Glutamatergic neuron (in vitro differentiated cells): ENCODE measurements around the gene DES. TPM values are rescaled to one million over a fixed set of nuclear protein-coding genes. Genes with fewer than 3 reads are reported as not detected.

Experiments
- DNase-seq: peaks from one replicate; pipeline ENCODE4 v3.0.0; 2022
- H3K27ac Mint-ChIP-seq: one replicate; pipeline ENCODE4 v1.8.0; 2020; ENCODE audit warnings: mild to moderate bottlenecking, mixed read lengths, inconsistent platforms; ENCODE audit not compliant: unreplicated experiment
- H3K27me3 Mint-ChIP-seq: one replicate; pipeline ENCODE4 v1.8.0; 2020; ENCODE audit warnings: mild to moderate bottlenecking, moderate library complexity, mixed read lengths, inconsistent platforms; ENCODE audit not compliant: unreplicated experiment
- H3K36me3 Mint-ChIP-seq: one replicate; pipeline ENCODE4 v1.8.0; 2020; ENCODE audit warnings: mild to moderate bottlenecking, mixed read lengths, inconsistent platforms; ENCODE audit not compliant: unreplicated experiment
- H3K4me1 Mint-ChIP-seq: one replicate; pipeline ENCODE4 v1.8.0; 2020; ENCODE audit warnings: mild to moderate bottlenecking, low read depth, mixed read lengths, inconsistent platforms; ENCODE audit not compliant: unreplicated experiment
- H3K4me3 Mint-ChIP-seq: one replicate; pipeline ENCODE4 v1.8.0; 2020; ENCODE audit warnings: mild to moderate bottlenecking, mixed read lengths, inconsistent platforms; ENCODE audit not compliant: unreplicated experiment
- H3K9me3 Mint-ChIP-seq: one replicate; pipeline ENCODE4 v1.8.0; 2020; ENCODE audit warnings: mild to moderate bottlenecking, moderate library complexity, mixed read lengths, inconsistent platforms; ENCODE audit not compliant: unreplicated experiment
- total RNA-seq: library from RNA; stranded (reverse); fragmentation: NEBNext Ultra II Directional; extraction: Animal tissue kit (Norgen Biotek cat#: 25700); gene quantifications from one replicate; pipeline ENCODE4 v1.2.1, GENCODE V29; 2021; ENCODE audit not compliant: unreplicated experiment
- TF ChIP-seq, protein P1 (sequence below): fragments of 200-600 bp; sonication (generic); IDR thresholded peaks from one replicate; pipeline ENCODE4 v1.5.0; 2021; ENCODE audit not compliant: partially characterized antibody, unreplicated experiment

Gene DES
- total RNA-seq, 1 donor from 2014 or later, result 1.3 TPM

DNA sequence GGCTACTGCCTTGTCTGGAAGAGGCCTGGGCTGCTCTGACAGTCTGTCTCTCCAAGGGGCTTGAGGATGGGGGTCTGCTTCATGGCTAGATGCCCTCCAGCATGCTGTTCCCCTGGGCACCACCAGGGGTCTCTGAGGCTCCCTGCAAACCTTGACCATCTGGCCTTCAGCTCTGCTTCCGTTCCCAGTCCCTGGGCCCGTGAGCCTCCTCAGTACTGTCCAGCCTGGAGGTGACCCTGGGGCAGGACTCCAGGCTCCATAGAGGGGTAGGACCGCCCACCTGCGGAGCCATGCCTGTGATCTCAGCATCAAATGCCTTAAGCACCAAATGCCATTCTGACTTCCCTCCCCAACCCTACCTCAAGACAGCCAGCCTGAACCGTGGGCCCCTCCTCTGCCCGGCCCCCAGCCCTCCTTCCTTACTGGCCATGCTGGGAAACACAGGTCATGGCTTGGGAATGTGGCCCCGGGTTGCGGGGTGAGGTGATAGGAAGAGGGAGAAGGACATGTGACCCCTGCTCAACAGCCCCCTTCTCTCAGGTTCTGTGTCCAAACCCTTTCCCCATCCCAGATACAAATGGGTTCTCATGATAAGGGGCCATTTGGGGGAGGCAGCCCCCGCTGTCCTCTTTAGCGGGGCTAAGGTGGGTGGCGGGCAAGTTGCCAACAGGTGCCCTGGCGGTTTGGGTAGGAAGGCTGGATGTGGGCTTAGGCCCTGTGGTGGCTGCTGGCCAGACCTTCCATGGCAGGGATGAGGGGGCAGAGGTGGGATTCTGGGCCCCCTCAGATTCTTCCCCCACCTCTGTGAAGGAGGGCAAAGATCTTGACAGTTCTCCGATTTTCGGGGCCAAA lies 41.5 kb downstream of the DES start:
- H3K27ac Mint-ChIP-seq, result peak overlapping the region; percentile 96
- DNase-seq, result peak; percentile 86
- H3K4me1 Mint-ChIP-seq, result peaks cover 19% of the 10 kb centered on the region
- peaks cover 3% of the 10 kb centered on the region for H3K9me3 Mint-ChIP-seq
- TF ChIP-seq, protein P1, sequence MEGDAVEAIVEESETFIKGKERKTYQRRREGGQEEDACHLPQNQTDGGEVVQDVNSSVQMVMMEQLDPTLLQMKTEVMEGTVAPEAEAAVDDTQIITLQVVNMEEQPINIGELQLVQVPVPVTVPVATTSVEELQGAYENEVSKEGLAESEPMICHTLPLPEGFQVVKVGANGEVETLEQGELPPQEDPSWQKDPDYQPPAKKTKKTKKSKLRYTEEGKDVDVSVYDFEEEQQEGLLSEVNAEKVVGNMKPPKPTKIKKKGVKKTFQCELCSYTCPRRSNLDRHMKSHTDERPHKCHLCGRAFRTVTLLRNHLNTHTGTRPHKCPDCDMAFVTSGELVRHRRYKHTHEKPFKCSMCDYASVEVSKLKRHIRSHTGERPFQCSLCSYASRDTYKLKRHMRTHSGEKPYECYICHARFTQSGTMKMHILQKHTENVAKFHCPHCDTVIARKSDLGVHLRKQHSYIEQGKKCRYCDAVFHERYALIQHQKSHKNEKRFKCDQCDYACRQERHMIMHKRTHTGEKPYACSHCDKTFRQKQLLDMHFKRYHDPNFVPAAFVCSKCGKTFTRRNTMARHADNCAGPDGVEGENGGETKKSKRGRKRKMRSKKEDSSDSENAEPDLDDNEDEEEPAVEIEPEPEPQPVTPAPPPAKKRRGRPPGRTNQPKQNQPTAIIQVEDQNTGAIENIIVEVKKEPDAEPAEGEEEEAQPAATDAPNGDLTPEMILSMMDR, result peak; percentile 93
- peak overlapping the region; percentile 65 for H3K4me3 Mint-ChIP-seq
- no peaks in the 10 kb centered on the region for H3K36me3 Mint-ChIP-seq
- H3K27me3 Mint-ChIP-seq, result peaks cover 5% of the 10 kb centered on the region

DNA sequence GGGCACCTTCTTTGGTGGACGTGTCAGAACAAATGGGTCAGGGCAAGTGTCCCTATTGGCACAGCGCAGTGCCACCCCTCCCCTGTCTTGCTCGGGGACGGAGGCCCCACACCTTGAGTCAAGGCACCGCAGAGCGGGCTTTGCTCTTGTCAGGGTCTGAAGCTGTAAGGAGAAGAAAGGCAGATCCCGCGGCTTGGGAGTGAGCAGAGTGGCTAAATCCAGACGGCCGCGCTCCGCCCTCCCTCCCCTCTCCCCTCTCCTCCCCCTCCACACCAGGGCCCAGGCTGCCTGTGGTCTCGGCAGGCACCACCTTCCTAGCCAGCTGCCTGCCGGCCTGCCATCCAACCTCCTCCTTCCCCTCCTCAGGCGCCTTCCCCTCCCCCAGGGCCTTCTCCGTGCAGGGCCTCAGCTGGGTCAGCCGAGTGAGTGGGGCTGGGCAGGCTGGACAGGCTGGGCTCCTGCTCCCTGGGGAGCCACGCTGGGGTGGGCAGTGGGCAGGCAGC lies 42.3 kb downstream of the DES start:
- TF ChIP-seq, protein P1, result no peak
- peaks cover 4% of the 10 kb centered on the region for H3K27me3 Mint-ChIP-seq
- H3K9me3 Mint-ChIP-seq, result peaks cover 6% of the 10 kb centered on the region
- peak overlapping the region; percentile 96 for H3K27ac Mint-ChIP-seq
- DNase-seq, result peak; percentile 91
- H3K4me1 Mint-ChIP-seq, result peaks cover 19% of the 10 kb centered on the region
- no peaks in the 10 kb centered on the region for H3K36me3 Mint-ChIP-seq
- H3K4me3 Mint-ChIP-seq, result peak overlapping the region; percentile 65

DNA sequence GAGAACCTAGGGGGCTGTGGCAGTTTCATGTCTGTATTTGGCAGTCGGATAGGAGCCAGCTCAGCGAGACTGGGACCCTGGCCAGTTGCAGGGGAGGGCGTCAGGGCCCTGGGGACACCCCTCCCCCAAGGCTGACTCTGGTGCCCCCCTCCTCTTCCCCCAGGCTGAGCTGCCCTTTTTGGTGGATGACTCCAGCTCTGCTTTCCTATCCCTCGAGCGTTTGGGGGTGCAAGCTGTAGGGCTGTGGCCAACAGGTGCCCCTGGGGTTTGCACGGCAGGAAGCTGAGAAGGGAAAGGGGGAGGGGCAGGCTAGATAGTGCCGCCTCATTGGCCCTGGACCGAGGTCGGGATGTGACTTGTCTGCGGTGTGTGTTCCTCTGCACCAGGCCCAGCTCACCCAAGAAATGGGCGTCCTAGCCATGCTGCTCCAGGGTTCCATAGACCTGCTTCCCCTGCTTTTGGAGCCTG lies 42.9 kb downstream of the DES start:
- peaks cover 6% of the 10 kb centered on the region for H3K9me3 Mint-ChIP-seq
- H3K27ac Mint-ChIP-seq, result no peak overlapping the region
- H3K4me1 Mint-ChIP-seq, result peaks cover 16% of the 10 kb centered on the region
- H3K27me3 Mint-ChIP-seq, result peaks cover 4% of the 10 kb centered on the region
- no peak overlapping the region for H3K4me3 Mint-ChIP-seq
- no peaks in the 10 kb centered on the region for H3K36me3 Mint-ChIP-seq
- TF ChIP-seq, protein P1, result no peak
- no peak for DNase-seq

DNA sequence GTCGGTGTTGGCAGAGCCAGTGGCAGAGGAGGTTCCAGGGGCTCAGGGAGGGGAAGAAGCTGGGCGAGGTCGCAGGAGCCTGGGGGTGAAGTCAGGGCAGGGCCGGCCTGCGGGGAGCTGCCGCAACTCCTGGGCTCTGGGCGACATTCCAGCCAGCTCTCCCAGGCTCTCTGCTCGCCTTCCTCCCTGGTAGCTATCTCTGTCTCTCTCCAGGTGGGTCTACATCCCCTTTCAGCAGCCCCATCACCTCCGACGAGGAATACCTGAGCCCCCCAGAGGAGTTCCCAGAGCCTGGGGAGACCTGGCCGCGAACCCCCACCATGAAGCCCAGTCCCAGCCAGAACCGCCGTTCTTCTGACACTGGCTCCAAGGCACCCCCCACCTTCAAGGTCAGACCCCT lies 43.5 kb downstream of the DES start:
- H3K27ac Mint-ChIP-seq, result no peak overlapping the region
- H3K4me1 Mint-ChIP-seq, result peaks cover 16% of the 10 kb centered on the region
- H3K27me3 Mint-ChIP-seq, result peaks cover 6% of the 10 kb centered on the region
- H3K4me3 Mint-ChIP-seq, result no peak overlapping the region
- peaks cover 8% of the 10 kb centered on the region for H3K9me3 Mint-ChIP-seq
- DNase-seq, result no peak
- no peaks in the 10 kb centered on the region for H3K36me3 Mint-ChIP-seq
- TF ChIP-seq, protein P1, result no peak

DNA sequence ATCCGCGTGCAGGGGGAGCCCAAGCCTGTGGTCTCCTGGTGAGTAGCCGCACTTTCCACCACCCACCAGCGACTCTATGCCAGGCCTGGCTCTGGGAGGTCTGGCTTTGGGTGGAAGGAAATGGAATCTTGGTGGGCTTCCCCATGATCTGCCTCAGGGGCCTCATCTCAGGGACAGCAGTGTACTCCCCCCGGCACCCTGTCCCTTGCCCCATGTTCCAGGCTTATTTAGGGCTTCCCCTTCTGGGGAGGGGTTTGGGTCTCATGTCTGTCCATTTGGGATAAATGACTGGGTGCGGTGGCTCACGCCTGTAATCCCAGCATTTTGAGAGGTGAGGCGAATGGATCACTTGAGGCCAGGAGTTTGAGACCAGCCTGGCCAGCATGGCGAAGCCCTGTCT lies 44.2 kb downstream of the DES start:
- Mint-ChIP-seq H3K27me3 (peaks cover 6% of the 10 kb centered on the region), H3K4me1 (peaks cover 17% of the 10 kb centered on the region), H3K36me3 (no peaks in the 10 kb centered on the region), H3K27ac (no peak overlapping the region), H3K9me3 (peaks cover 9% of the 10 kb centered on the region), H3K4me3 (no peak overlapping the region)
- no peak for DNase-seq
- TF ChIP-seq, protein P1, result no peak
